Retinal pigment epithelial cell (primary cell): ENCODE data around the gene PBX1.
A peak's percentile ranks its signal among the peaks of the same experiment; 100 is the strongest.

Experiments
- DNase-seq: peaks from one replicate; pipeline ENCODE4 v3.0.0-alpha.2; 2010; ENCODE audit warnings: low read depth
- H3K4me3 ChIP-seq: 2 replicates; pipeline ENCODE4 v1.5.1; 2011; ENCODE audit warnings: mild to moderate bottlenecking, low read length, control low read depth, moderate library complexity
- CTCF ChIP-seq: conservative IDR thresholded peaks from 2 replicates; pipeline ENCODE4 v1.5.1; 2011; ENCODE audit warnings: low read depth, low read length, control low read depth, inconsistent platforms

PBX1 gene

GRCh38 chr1:164790081-164790480, 231.1 kb downstream of the PBX1 start:
- no peak overlapping the region for H3K4me3 ChIP-seq
- TF ChIP-seq CTCF: no peak

GRCh38 chr1:164792410-164793004, 233.5 kb downstream of the PBX1 start:
- no peak overlapping the region for H3K4me3 ChIP-seq
- TF ChIP-seq CTCF: no peak
- no peak for DNase-seq

More at GRCh38 chr1:164790081-164790480, 231.1 kb downstream of the PBX1 start:
- no peak for DNase-seq

GRCh38 chr1:164794356-164794755, 235.4 kb downstream of the PBX1 start:
- no peak for TF ChIP-seq CTCF
- peak; percentile 67 for DNase-seq
- H3K4me3 ChIP-seq: no peak overlapping the region

GRCh38 chr1:164796916-164797315, 237.9 kb downstream of the PBX1 start:
- no peak for TF ChIP-seq CTCF
- no peak overlapping the region for H3K4me3 ChIP-seq
- no peak for DNase-seq

GRCh38 chr1:164801246-164801731, 242.3 kb downstream of the PBX1 start:
- H3K4me3 ChIP-seq: no peak overlapping the region
- DNase-seq: no peak
- no peak for TF ChIP-seq CTCF

GRCh38 chr1:164801791-164802502, 243.0 kb downstream of the PBX1 start:
- peak; percentile 80 for DNase-seq
- TF ChIP-seq CTCF: no peak
- no peak overlapping the region for H3K4me3 ChIP-seq
